Measurements from ENCODE around the gene SLC12A5. TPM values are rescaled to one million over a fixed set of nuclear protein-coding genes. Genes with fewer than 3 reads are reported as not detected.

Gene SLC12A5
- total RNA-seq, 4 donors from 2014 or later, result not detected

- Histone ChIP-seq H3K4me3 (no peak overlapping the region), H3K4me1 (peaks cover 0 to 11% (median 0%) of the 10 kb centered on the region in 4 donors), H3K27me3 (no peaks in the 10 kb centered on the region), H3K36me3 (peaks cover 0 to 92% (median 44%) of the 10 kb centered on the region in 4 donors), H3K27ac (no peak overlapping the region), H3K9me3 (no peaks in the 10 kb centered on the region)
- TF ChIP-seq POLR2AphosphoS5 (IDR thresholded peaks at IDR 0.05), result no peak
- no peak for TF ChIP-seq CTCF (IDR thresholded peaks at IDR 0.05)
- no peak for TF ChIP-seq POLR2A (IDR thresholded peaks at IDR 0.05)
- TF ChIP-seq EP300 (IDR thresholded peaks at IDR 0.05; ENCODE audit: low read depth), result no peak
- intact Hi-C loops (cut with DNase I; ENCODE audit: low total_unique reads), result no loop called here
- WGBS, 2 donors (ENCODE audit: low coverage in 1 of 2), result 95 to 100% methylated on average over 2 to 3 of the region's 3 CpGs
- DNase-seq, result no peak
- in situ Hi-C loops (cut with MboI; ENCODE audit: low pct_ligation_motif_present in 1 of 4, low pct_unique_long_range_greater_than_20kb in 1 of 4, low sequenced_read_pairs in 3 of 4), result no loop called here
Measured at GRCh38 chr20:46065691-46066090, 36.7 kb downstream of the SLC12A5 start.

- Histone ChIP-seq H3K9me3 (no peaks in the 10 kb centered on the region), H3K4me1 (no peaks in the 10 kb centered on the region), H3K4me3 (no peak overlapping the region), H3K36me3 (peaks cover 0 to 56% (median 24%) of the 10 kb centered on the region in 4 donors), H3K27ac (no peak overlapping the region), H3K27me3 (no peaks in the 10 kb centered on the region)
- TF ChIP-seq EP300 (IDR thresholded peaks at IDR 0.05; ENCODE audit: low read depth), result no peak
- no peak for TF ChIP-seq CTCF (IDR thresholded peaks at IDR 0.05)
- TF ChIP-seq POLR2AphosphoS5 (IDR thresholded peaks at IDR 0.05), result no peak
- no peak for TF ChIP-seq POLR2A (IDR thresholded peaks at IDR 0.05)
- in situ Hi-C loops (cut with MboI; ENCODE audit: low pct_ligation_motif_present in 1 of 4, low pct_unique_long_range_greater_than_20kb in 1 of 4, low sequenced_read_pairs in 3 of 4), result no loop called here
- WGBS, 2 donors (ENCODE audit: low coverage in 1 of 2), result 96 to 98% methylated on average over 6 to 20 of the region's 20 CpGs
- intact Hi-C loops (cut with DNase I; ENCODE audit: low total_unique reads), result no loop called here
- DNase-seq, result no peak
Measured at GRCh38 chr20:46070215-46070900, 41.3 kb downstream of the SLC12A5 start.

- no peaks in the 10 kb centered on the region for H3K4me1 ChIP-seq
- in situ Hi-C loops (cut with MboI; ENCODE audit: low pct_ligation_motif_present in 1 of 4, low pct_unique_long_range_greater_than_20kb in 1 of 4, low sequenced_read_pairs in 3 of 4), result no loop called here
- H3K9me3 ChIP-seq, result no peaks in the 10 kb centered on the region
- H3K27ac ChIP-seq, result no peak overlapping the region
- TF ChIP-seq POLR2A (IDR thresholded peaks at IDR 0.05), result no peak
- no peak for TF ChIP-seq CTCF (IDR thresholded peaks at IDR 0.05)
- no peak for TF ChIP-seq EP300 (IDR thresholded peaks at IDR 0.05; ENCODE audit: low read depth)
- no peak for TF ChIP-seq POLR2AphosphoS5 (IDR thresholded peaks at IDR 0.05)
- WGBS, 2 donors (ENCODE audit: low coverage in 1 of 2), result 93 to 94% methylated on average over 3 of the region's 3 CpGs
- H3K36me3 ChIP-seq, result peaks cover 0 to 44% (median 18%) of the 10 kb centered on the region in 4 donors
- no peaks in the 10 kb centered on the region for H3K27me3 ChIP-seq
- intact Hi-C loops (cut with DNase I; ENCODE audit: low total_unique reads), result no loop called here
- no peak for DNase-seq
- no peak overlapping the region for H3K4me3 ChIP-seq
Measured at GRCh38 chr20:46071573-46071972, 42.6 kb downstream of the SLC12A5 start.

GRCh38 chr20:46073024-46073423 is 44.0 kb downstream of the SLC12A5 start:
- Histone ChIP-seq H3K27me3 (no peaks in the 10 kb centered on the region), H3K4me3 (no peak overlapping the region), H3K9me3 (no peaks in the 10 kb centered on the region), H3K27ac (no peak overlapping the region), H3K4me1 (no peaks in the 10 kb centered on the region), H3K36me3 (peaks cover 0 to 30% (median 12%) of the 10 kb centered on the region in 4 donors)
- intact Hi-C loops (cut with DNase I; ENCODE audit: low total_unique reads) (no loop called here), in situ Hi-C loops (cut with MboI; ENCODE audit: low pct_ligation_motif_present in 1 of 4, low pct_unique_long_range_greater_than_20kb in 1 of 4, low sequenced_read_pairs in 3 of 4) (no loop called here)
- no peak for TF ChIP-seq POLR2A (IDR thresholded peaks at IDR 0.05)
- TF ChIP-seq EP300 (IDR thresholded peaks at IDR 0.05; ENCODE audit: low read depth), result no peak
- no peak for TF ChIP-seq POLR2AphosphoS5 (IDR thresholded peaks at IDR 0.05)
- no peak for TF ChIP-seq CTCF (IDR thresholded peaks at IDR 0.05)
- no peak for DNase-seq
- 93 to 100% methylated on average over 1 to 4 of the region's 4 CpGs for WGBS, 2 donors (ENCODE audit: low coverage in 1 of 2)

Data from transverse colon (tissue), 4 donors.